Stimulated activated CD4-positive, alpha-beta T cell treated with anti-CD3 and anti-CD28 coated beads, TNF-alpha, amount 100 ng/mL, for 24 hours (primary cell): ENCODE data around the gene ZBTB16.

Experiments used
- DNase-seq, 3 experiments: peaks; one replicate each; pipeline ENCODE4 v3.0.0-alpha.2; 2020; ENCODE audit warnings: low read depth in 3 of 3

Gene ZBTB16, protein sequence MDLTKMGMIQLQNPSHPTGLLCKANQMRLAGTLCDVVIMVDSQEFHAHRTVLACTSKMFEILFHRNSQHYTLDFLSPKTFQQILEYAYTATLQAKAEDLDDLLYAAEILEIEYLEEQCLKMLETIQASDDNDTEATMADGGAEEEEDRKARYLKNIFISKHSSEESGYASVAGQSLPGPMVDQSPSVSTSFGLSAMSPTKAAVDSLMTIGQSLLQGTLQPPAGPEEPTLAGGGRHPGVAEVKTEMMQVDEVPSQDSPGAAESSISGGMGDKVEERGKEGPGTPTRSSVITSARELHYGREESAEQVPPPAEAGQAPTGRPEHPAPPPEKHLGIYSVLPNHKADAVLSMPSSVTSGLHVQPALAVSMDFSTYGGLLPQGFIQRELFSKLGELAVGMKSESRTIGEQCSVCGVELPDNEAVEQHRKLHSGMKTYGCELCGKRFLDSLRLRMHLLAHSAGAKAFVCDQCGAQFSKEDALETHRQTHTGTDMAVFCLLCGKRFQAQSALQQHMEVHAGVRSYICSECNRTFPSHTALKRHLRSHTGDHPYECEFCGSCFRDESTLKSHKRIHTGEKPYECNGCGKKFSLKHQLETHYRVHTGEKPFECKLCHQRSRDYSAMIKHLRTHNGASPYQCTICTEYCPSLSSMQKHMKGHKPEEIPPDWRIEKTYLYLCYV

DNA sequence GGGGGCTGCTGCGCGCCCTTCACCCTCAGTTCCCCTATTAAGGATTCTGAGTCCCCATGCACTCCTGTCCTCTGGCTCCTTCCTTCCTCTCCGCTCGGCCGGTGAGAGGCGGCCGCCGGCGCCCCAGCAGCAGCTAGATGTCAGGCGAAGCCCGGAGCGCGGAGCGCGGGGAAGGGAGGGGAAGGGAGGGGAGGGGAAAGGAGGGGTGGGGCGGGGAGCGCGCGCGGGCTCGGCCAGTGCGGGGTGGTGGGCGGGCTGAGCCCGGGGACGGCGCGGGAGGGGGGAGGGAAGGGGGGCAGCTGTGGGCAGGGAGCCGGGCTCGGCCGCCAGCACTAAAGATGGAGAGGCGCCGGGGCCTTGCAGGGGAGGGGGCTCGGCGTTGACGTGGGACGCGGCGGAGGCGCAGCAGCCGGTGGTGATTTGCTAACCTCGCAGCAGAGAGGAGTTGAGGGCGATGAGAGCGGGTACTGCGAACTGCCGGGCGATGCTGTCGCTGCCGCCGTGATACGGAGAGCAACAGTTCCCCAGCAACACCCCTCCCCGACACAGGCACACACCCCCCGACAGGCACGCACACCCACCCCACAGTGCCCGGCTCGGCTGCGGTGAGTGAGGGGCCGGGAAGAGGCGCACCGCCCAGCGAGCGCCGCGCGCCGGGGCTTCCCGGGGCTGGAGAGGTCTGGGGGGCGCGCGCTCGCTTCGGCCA lies at the start of gene ZBTB16:
Gene ZBTB16 (plus strand): TSS at position 434 of the 706 bp plus-strand sequence. CDS start 3,590 bp downstream, outside the sequence.
- peak in 2 of 3 experiments; percentile 19 to 38 for DNase-seq

DNA sequence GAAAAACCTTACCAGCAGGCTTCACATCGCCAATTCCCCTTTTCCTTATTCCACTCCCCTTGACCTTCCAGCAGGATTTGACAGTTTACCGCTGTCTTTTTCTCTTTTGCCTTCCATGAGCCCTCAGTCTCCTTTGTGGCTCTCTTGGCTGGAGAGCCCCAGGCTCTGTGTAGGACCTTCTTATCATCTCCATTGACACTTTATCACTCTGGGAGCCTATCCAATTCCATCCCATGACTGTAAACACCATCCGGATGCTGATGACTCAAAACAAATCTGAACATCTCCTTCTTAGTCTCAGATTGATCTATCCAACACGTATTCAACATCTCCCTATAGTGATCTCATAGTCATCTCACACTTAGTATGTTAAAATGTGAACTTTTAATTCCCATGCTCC lies 48.6 kb upstream of the ZBTB16 start:
- DNase-seq = no peak

GRCh38 chr11:114011443-114011842 lies 48.1 kb upstream of the ZBTB16 start:
- DNase-seq = no peak

- DNase-seq = no peak
Measured at GRCh38 chr11:114015117-114015516, 44.4 kb upstream of the ZBTB16 start.

DNA sequence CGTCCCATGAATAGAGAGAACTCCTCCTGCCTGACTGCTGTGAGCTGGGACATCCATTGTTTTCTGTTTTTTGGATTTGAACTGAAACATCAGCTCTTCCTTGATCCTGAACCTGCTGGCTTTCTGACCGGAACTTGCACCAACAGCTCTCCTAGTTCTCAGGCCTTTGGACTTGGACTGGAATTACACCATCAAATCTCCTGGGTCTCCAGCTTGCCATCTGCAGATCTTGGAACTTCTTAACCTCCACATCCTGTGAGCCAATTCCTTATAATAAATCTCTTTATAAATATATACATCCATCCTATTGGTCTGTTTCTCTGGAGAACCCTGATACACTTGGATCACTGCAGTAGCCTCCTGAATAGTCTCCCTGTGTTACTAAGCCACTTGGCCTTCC lies 42.5 kb upstream of the ZBTB16 start:
- DNase-seq = no peak

- no peak for DNase-seq
Measured at GRCh38 chr11:114017723-114018122, 41.8 kb upstream of the ZBTB16 start.

- no peak for DNase-seq
Measured at GRCh38 chr11:114019046-114019445, 40.5 kb upstream of the ZBTB16 start.

DNA sequence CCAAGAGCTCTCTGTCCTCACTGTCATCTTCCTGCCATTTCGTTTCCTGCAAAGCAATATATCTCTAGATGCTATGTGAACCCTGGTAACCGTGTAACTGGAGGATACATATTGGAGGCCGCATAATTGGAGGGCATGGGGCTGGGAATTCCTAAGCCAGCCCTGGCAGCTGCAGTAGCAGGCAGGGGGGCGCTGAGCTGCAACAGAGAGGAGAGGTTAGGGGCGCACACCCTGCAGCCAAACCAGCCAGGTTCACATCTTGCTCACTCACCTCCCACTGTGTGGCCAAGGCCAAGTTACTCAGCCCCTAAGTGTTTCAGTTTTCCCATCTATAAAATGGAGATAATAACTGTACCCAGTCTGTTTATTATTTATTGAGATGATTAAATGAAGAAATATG lies 39.9 kb upstream of the ZBTB16 start:
- no peak for DNase-seq

GRCh38 chr11:114025329-114025907 lies 34.1 kb upstream of the ZBTB16 start:
- DNase-seq = no peak

DNA sequence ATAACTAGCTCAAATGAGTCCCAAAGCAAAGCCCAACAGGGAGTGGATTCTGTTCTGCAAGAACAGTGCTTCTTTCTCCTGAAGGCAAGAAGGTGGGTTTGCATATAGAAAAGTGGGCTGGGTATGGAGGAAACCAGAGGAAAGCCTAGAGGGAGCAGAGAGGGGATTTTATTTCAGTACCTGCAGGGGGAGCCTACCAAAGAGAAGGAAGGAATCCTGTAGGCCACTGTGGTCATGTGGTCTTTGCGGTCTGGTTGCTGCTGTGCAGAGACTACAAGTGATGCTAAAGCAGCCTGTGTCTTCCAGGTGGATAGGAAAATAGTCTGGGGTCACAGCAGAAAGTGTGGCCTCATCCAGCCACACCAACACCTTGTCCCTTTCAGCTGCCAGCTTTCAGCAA lies 33.2 kb upstream of the ZBTB16 start:
- peak in 1 of 3 experiments; percentile 4 for DNase-seq

DNA sequence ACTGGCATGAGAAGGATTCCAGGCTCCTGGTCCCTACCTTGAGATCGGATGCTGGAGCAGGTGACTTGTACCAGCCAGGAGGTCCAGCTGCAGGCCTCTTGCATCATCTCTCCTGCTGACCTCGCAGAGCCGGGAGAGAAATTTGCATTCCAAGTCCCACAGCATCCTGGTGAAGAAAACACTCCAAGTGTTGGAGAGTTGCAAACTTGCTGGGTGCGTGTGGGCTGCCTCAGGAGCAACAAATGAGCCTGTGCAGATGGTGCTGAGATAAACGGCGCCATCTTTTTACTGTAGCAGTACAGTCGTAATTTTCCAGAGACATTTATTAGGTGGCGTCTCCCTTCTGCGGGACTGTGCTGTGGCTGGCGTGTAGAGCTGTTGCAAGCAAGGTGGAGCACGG lies 32.1 kb upstream of the ZBTB16 start:
- DNase-seq = no peak

DNA sequence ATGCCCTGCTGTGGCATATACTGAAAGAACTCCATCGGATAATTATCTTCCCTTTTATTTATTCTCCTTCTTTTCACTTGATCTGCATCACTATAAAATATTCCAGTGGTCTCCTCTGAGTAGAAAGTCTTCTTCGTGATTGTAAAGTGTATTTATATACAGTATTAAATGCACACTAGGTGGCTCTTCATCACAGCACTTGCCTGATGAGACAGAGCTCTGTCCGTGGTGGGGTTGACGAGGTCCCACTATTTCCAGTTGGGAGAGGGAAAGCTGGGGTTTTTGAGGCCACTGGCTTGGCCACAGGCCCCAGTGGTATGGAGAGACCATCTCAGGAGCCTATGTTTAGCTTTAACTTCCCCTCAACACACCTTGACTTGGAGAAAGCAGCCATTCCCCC lies 31.6 kb upstream of the ZBTB16 start:
- DNase-seq = no peak

- DNase-seq = no peak
Measured at GRCh38 chr11:114031246-114031966, 28.1 kb upstream of the ZBTB16 start.

DNA sequence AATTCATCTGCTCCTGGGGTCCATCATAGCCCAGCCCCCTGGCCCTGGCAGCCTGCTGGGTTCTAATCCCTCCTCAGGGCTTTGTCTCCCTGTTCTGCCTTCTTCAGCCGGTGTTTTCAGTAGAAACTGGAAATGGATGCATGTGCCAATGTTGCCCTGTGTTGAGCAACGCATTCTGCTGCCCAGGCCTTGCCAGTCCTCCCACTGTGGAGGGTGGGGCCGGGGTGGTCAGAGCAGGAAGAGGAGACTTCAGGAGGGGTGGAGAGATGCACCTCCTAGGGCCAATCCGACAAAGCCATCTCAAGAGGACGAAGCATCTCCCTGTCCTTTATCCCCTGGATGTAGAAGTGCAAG lies 27.6 kb upstream of the ZBTB16 start:
- no peak for DNase-seq

DNA sequence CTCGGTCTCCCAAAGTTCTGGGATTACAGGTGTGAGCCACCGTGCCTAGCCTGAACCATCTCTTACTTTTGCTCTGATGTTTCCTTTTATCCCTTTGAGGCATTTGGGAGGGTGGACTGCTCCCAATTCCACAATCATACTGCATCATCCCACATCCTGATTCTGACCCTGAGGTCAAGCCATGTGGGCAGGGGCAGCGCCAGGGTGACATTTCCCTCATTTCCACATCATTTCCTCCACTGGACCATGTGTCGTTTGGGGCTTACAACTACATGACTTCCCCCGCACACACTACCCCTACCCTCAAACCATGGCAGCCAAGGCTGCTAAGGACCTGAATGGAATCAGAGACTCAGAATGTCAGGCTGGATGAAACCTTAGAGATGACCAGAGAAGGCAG lies 26.4 kb upstream of the ZBTB16 start:
- no peak for DNase-seq

- DNase-seq = no peak
Measured at GRCh38 chr11:114033572-114033971, 25.9 kb upstream of the ZBTB16 start.

GRCh38 chr11:114034956-114035355 lies 24.6 kb upstream of the ZBTB16 start:
- no peak for DNase-seq

DNA sequence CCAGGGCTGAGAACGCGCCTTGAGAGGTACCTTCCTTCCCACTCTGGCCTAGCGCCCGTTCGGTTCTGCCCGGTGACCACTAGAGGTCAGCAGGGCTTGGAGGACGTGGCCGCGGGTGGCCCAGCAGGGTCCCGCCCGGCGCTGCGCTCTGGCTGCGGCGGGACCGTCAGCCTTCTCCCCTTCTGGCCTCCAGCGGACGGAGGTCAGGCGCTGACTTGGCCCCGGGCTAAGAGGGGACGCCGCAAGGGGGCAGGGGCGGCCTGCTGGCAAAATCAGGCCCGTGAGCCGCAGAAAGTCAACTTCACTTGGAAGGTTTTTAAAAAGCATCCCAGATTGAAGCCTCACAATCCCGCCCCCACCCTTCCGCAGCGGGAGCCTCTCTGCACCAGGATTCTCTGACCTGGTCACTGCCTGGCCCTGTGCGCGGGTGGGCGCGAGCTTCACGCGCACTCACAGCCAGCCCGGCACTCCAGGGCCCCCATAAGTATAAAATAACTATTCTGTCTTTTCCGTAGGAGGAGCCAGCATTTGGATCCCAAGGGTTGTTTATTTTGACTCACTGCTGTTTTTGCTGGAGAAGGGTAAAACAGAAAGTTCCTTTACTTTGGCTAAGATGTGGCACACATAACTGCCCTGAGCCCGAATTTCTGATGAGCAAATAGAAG lies 23.2 kb upstream of the ZBTB16 start:
- peak; percentile 12 to 55 (median 18) for DNase-seq

- DNase-seq = no peak
Measured at GRCh38 chr11:114036958-114037357, 22.6 kb upstream of the ZBTB16 start.

DNA sequence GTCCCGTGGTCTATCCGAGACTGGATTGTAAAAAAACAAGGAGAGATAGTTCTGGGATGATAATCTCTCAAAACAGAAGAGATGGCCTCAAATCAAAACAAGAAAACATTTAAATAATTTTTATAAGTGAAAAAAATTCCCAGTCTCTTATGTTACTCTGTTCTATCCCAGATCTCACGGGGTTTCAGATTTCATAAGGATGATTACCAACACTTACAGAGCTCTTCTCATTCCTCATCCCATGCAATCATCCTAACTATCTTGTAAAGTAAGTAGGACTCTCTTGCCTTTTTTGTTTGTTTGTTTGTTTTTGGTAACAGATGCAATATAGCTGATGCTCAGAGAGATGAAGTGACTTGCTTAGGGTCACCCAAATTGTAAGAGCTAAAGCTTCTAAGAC lies 20.0 kb upstream of the ZBTB16 start:
- DNase-seq = no peak

DNA sequence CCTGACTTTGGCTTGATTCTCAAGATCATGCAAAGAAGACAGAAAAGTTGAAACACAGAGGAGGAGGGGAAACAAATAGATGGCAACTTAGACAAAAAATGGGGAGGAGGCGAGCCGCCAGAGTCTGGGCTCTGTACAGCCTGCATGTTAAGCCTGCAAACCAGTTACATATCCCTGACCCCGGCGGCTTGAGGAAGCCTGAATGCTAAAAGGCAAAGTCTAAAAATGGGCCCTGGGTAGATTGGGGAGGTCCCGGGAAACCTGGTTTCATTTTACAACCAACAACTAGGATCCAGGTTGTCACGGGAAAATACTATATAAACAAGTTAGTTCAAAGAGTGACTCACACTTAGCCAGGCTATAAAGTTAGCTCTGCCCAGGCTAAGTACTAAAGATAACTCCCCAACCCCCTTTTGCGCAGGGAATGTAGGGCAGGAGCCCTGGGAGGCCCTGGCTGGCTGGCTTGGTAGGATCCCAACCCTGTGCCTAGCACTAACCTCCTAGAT lies 18.8 kb upstream of the ZBTB16 start:
- DNase-seq = no peak
